HG03521 (cell line): ENCODE results near the gene SUN2.

ENCODE experiments used
- ATAC-seq: cut with Tn5 transposase; IDR thresholded peaks from one replicate; pipeline ENCODE4 v1.9.1; 2021; ENCODE audit warnings: mild to moderate bottlenecking, moderate library complexity; ENCODE audit not compliant: unreplicated experiment

SUN2 gene

DNA sequence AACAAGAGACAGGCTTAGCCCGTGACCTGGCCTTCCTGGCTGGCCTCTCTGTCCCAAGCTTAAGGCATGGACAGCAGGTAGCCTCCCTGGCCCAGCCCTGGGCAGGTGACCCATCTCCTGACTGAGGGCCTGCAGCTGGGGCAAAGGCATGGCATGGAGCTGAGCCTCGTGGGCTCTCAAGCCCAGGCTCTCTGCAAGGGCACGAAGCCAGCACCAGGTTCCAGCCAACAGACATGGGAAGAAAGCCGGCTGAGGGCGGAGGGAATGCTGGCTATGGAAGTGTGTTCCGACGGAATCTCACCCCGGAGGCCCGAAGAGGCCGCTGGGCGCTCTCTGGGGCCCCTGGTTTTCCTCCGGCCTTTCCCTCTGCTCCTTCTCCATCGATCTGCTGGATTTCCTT, 25.2 kb upstream of the SUN2 start:
- ATAC-seq, result no peak

GRCh38 chr22:38777087-38777671, 21.4 kb upstream of the SUN2 start:
- ATAC-seq, result no peak

GRCh38 chr22:38776086-38776485, 20.3 kb upstream of the SUN2 start:
- ATAC-seq, result no peak

GRCh38 chr22:38775656-38776055, 19.9 kb upstream of the SUN2 start:
- no peak for ATAC-seq

GRCh38 chr22:38774496-38775166, 18.8 kb upstream of the SUN2 start:
- no peak for ATAC-seq

GRCh38 chr22:38773363-38773946, 17.7 kb upstream of the SUN2 start:
- no peak for ATAC-seq

DNA sequence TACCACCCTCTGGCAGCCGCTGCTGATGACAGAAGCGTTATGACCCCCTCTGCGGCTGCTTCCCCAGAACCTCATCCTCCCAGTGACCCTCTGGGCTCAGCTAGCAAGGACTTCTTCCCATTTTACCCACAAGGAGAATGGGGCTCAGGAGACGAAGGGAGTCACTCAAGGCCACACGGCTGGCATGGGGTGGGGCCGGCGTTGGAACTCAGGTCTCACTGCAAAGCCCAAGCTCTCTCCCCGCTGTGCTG, 16.8 kb upstream of the SUN2 start:
- ATAC-seq, result no peak

GRCh38 chr22:38770257-38770949, 14.6 kb upstream of the SUN2 start:
- ATAC-seq, result no peak

DNA sequence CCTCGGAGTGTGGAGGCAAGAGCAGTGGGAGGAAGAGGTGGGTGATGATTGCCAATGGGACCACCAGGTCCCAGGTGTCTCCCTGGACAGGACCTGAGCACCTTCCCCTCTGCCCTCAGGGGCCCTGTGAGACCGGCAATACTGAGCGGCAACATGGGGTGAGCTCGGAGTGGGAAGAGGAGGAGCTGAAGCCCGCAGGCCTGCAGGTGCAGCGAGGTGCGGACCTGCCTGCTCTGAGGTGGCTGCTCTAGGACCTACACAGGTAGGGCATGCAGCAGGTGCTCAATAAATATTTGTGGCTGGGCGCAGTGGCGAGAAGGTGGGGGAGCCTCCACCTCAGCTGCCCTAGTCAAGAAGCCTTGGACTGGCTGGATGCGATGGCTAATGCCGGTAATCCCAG, 12.2 kb upstream of the SUN2 start:
- no peak for ATAC-seq

- ATAC-seq, result no peak
These were observed 11.5 kb upstream of the SUN2 start for GRCh38 chr22:38767313-38767712.

GRCh38 chr22:38766076-38766777, 10.4 kb upstream of the SUN2 start:
- no peak for ATAC-seq

- ATAC-seq, result no peak
These were observed 6.8 kb upstream of the SUN2 start for GRCh38 chr22:38762551-38762983.

DNA sequence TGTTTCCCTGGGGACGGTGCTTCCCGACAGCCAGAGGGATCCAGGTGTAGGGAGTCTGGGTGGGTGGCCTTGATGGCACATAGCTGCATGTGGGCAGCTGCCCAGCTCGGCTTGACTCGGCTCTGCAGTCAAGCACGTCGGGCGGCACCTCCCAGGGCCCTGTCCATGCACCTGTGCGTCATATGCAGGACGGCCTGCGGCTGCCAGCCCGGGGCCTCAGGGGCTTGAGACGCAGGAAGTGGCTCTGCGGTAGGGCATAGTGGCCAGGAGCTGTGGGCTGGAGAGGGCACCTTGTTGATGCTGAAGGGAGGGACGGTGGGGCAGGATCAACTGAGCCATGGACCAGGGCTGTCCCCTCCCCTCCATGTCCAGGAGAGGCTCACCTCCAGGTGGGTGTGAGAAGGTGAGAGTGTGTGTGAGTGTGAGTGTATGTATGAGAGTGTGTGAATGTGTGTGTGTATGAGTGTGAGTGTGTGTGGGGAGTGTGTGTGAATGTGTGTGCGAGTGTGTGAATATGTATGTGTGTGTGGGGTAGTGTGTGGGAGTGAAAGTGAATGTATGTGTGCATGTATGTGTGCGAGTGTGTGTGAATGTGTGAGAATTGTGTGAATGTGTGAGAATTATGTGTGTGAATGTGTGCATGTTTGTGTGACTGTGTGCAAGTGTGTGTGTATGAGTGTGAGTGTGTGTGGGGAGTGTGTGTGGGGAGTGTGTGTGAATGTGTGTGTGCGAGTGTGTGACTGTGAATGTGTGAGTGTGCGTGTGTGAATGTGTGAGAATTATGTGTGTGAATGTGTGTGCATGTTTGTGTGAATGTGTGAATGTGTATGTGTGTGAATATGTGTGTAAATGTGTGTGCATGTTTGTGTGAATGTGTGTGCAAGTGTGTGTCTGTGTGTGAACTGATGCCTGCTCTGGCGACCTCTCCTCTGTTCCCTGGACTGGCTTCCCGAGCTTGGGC, 5.7 kb upstream of the SUN2 start:
- ATAC-seq, result no peak

DNA sequence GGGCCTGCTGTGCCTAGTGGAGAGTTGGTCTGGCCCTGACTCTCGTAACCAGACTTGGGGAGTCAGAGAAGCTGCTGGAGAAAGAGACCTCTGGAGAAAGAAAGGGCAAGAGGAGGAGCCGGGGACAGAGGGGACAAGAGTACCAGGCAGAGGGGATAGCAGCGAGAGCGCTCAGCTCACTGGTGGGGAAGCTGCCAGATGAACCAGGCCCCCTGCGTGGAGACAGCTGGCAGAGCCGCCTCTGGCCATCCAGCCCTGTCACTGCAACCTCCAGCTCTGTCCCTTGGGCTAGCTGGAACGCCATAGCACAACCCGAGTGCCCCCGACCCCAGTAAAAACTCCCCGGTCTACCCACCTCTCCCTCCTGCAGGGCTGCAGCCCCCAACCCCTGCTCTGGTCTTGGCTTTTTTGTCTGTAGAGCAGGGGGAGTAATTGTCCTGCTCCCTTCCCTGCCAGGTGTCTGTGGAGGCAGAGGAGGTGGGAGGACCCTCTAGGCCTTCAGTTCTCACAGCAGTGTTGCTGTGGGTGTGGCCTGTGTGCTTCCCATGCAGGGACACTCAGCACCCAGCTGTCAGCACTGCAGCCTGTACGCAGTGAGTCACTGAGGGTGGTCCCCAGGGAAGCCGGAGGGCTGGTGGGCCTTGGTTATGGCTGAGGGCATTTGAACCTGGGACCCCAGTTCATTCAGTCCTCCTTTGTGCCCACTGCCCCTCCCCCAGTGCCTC, 4.8 kb upstream of the SUN2 start:
- no peak for ATAC-seq

- ATAC-seq, result no peak
These were observed 3.2 kb upstream of the SUN2 start for GRCh38 chr22:38759005-38759404.

DNA sequence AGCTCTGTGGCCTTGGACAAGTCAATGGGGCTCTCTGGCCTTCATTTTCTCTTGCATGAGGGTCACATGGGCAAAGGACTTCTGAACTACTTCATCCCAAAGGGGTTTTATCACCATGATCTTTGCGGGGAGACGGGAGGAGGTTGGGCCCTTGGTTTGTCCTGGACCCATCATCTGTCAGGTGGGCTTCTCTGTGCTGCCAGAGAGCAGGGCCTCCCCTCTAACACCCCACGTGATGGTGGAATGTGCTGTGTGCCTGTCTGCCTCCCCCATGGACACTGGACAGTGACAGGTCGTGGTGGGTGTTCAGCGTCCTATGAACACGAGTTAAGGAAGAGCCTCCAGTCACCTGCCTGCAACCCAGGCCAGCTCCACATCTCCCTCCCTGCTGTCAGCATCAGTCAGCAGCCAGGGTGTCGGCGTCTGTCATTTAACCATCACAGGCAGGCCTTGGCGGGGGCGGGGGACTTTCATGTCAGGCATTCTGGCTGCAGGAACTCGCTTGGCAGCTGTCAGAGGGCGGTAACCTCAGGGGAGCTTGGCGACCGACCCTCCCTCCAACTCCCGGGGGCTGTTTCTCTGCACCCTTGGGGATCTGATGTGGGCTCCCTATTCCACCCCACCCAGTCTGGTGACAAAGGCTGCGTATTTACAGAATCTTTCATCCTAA, 2.6 kb upstream of the SUN2 start:
- no peak for ATAC-seq

GRCh38 chr22:38757464-38757757, 1.6 kb upstream of the SUN2 start:
- no peak for ATAC-seq

- no peak for ATAC-seq
These were observed 1.1 kb upstream of the SUN2 start for GRCh38 chr22:38756711-38757463.
